Ascending aorta (tissue), 2 donors: Measurements from ENCODE around the gene SFN. TPM values are rescaled to one million over a fixed set of nuclear protein-coding genes. Genes with fewer than 3 reads are reported as not detected.
"Not testable (repeated sequence)": the region's sequence is repeated elsewhere in the genome, so short reads cannot be mapped to it uniquely, and the experiment has no call there.

Experiments
- DNase-seq, 2 donors: peaks; one replicate each; pipeline ENCODE4 v3.0.0-alpha.2; 2019; ENCODE audit warnings: low spot score in 2 of 2
- H3K27ac ChIP-seq, 2 donors: fragments of 200-600 bp; sonication (generic); one replicate each; pipeline ENCODE4 v1.5.1; 2016 to 2017; ENCODE audit warnings: mild to moderate bottlenecking in 1 of 2
- H3K27me3 ChIP-seq: fragments of 200-600 bp; sonication (generic); one replicate; pipeline ENCODE4 v1.5.1; 2017
- H3K36me3 ChIP-seq, 2 donors: fragments of 200-600 bp; sonication (generic); one replicate each; pipeline ENCODE4 v1.5.1; 2016
- H3K4me1 ChIP-seq, 2 donors: fragments of 200-600 bp; sonication (generic); one replicate each; pipeline ENCODE4 v1.5.1; 2016 to 2017; ENCODE audit warnings: mild to moderate bottlenecking in 1 of 2
- H3K4me3 ChIP-seq, 2 donors: fragments of 200-600 bp; sonication (generic); one replicate each; pipeline ENCODE4 v1.5.1; 2016 to 2017; ENCODE audit warnings: mild to moderate bottlenecking in 1 of 2
- H3K9me3 ChIP-seq, 2 donors: fragments of 200-600 bp; sonication (generic); one replicate each; pipeline ENCODE4 v1.5.1; 2016
- intact Hi-C: fragments of 100-400 bp; cut with DNase I; formaldehyde crosslinking; loops from one replicate; pipeline ENCODE4 v1.15.1; 2023
- total RNA-seq: library from RNA; depleted of rRNA; stranded (reverse); fragments of >200 nt; gene quantifications from one replicate; pipeline ENCODE4 v1.1.0, GENCODE V29; 2016
- TF ChIP-seq, protein P1 (sequence below), 3 experiments: fragments of 200-600 bp in 2 of 3; fragments of 450-650 bp in 1 of 3; sonication (generic) in 2 of 3; IDR thresholded peaks; one replicate each; pipeline ENCODE4 v1.5.1; 2016 to 2019; ENCODE audit warnings: antibody characterized with exemption in 3 of 3, mild to moderate bottlenecking in 1 of 3, moderate library complexity in 1 of 3

SFN gene
- total RNA-seq, 1 donor from 2014 or later, result 17.8 TPM

DNA sequence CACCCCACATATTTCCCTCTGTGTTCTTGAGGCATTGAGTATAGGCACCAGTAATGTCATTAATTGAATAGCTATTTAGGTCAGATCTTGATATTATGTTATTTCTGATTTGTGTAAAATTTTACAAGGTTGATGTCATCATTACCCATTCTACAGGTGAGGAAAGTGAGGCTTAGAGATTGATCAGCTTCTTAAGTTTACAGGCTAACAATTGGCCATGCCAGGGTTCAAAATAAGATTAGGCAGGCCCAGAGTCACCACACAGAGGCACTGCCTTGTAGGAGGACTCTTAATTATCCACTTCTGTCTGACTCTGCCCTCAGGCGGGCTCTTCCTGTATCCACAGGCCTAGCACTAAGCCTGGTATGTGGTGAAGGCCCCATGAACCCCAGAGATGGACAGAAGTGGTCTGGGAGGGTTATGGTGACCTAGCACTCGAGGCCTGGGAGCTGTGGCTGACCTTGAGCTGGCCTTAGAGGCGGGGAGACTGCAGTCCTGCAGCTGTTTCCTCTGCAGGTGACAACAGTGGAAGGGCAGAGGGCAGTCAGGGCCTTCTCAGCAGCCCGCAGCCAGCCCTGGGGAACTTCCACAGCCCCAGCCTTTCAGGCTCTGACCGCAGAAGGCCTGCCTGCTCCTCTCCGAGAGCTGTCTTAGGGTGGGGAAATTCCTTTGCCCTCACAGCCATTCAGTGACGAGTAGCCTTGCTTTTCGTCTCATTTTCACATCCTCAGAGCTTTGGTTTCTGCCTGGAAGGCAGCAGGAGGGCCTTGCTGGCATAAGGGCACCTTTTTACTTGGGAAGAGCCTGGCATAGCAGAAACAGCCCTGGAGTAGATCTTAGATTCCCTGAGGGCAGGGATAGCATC lies 24.2 kb upstream of the SFN start:
- TF ChIP-seq, protein P1, sequence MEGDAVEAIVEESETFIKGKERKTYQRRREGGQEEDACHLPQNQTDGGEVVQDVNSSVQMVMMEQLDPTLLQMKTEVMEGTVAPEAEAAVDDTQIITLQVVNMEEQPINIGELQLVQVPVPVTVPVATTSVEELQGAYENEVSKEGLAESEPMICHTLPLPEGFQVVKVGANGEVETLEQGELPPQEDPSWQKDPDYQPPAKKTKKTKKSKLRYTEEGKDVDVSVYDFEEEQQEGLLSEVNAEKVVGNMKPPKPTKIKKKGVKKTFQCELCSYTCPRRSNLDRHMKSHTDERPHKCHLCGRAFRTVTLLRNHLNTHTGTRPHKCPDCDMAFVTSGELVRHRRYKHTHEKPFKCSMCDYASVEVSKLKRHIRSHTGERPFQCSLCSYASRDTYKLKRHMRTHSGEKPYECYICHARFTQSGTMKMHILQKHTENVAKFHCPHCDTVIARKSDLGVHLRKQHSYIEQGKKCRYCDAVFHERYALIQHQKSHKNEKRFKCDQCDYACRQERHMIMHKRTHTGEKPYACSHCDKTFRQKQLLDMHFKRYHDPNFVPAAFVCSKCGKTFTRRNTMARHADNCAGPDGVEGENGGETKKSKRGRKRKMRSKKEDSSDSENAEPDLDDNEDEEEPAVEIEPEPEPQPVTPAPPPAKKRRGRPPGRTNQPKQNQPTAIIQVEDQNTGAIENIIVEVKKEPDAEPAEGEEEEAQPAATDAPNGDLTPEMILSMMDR (IDR thresholded peaks at IDR 0.05), result no peak
- H3K27ac ChIP-seq, result no peak overlapping the region
- DNase-seq, result no peak
- H3K4me1 ChIP-seq, result no peaks in the 10 kb centered on the region
- no peaks in the 10 kb centered on the region for H3K27me3 ChIP-seq
- intact Hi-C loops, result no loop called here
- no peaks in the 10 kb centered on the region for H3K9me3 ChIP-seq
- H3K36me3 ChIP-seq, result peaks cover 33 to 68% of the 10 kb centered on the region in 2 donors
- no peak overlapping the region for H3K4me3 ChIP-seq

DNA sequence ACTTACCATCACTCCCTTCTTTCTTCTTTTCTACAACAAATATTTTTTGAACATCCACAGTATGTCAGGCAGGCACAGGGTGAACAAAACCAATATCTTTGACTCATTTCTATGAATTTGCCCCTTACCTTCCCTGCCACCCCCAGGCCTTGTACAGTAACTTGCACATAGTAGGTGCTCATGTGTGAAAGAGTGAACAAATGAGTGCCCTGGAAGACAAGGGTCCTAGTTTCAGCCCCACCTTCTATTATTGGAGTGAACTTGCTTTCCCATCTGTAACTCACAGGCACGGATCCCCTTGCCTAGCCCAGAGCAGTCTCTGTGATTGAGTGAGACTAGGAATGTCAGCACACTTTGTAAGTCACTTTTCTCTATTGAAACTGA lies 23.6 kb upstream of the SFN start:
- peaks cover 29 to 62% of the 10 kb centered on the region in 2 donors for H3K36me3 ChIP-seq
- H3K4me1 ChIP-seq, result no peaks in the 10 kb centered on the region
- intact Hi-C loops, result no loop called here
- no peaks in the 10 kb centered on the region for H3K27me3 ChIP-seq
- TF ChIP-seq, protein P1 (IDR thresholded peaks at IDR 0.05), result no peak
- H3K27ac ChIP-seq, result no peak overlapping the region
- no peaks in the 10 kb centered on the region for H3K9me3 ChIP-seq
- no peak for DNase-seq
- H3K4me3 ChIP-seq, result no peak overlapping the region

DNA sequence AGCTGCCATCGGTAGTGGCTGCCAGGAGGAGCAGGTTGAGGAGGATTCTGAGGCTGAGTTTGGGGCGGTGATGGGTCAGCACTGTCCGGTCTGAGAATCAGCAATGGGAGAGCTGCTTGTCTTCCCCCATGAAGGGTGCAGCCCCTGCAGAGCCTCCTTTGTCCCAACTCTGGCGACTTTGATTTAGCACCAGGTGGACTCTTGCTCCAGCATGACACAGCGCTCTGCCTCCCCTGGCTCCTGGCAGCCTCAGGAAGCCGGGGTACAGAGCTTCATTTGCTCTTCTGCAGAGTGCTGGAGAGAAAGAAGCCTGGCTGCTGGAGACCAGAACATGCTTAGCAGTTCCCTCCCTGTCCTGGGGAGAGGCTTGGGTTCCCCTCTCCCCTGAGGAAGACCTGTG lies 23.2 kb upstream of the SFN start:
- H3K4me3 ChIP-seq, result no peak overlapping the region
- H3K27me3 ChIP-seq, result no peaks in the 10 kb centered on the region
- no peak overlapping the region for H3K27ac ChIP-seq
- intact Hi-C loops, result no loop called here
- TF ChIP-seq, protein P1 (IDR thresholded peaks at IDR 0.05), result no peak
- no peak for DNase-seq
- H3K4me1 ChIP-seq, result no peaks in the 10 kb centered on the region
- peaks cover 31 to 57% of the 10 kb centered on the region in 2 donors for H3K36me3 ChIP-seq
- H3K9me3 ChIP-seq, result no peaks in the 10 kb centered on the region

DNA sequence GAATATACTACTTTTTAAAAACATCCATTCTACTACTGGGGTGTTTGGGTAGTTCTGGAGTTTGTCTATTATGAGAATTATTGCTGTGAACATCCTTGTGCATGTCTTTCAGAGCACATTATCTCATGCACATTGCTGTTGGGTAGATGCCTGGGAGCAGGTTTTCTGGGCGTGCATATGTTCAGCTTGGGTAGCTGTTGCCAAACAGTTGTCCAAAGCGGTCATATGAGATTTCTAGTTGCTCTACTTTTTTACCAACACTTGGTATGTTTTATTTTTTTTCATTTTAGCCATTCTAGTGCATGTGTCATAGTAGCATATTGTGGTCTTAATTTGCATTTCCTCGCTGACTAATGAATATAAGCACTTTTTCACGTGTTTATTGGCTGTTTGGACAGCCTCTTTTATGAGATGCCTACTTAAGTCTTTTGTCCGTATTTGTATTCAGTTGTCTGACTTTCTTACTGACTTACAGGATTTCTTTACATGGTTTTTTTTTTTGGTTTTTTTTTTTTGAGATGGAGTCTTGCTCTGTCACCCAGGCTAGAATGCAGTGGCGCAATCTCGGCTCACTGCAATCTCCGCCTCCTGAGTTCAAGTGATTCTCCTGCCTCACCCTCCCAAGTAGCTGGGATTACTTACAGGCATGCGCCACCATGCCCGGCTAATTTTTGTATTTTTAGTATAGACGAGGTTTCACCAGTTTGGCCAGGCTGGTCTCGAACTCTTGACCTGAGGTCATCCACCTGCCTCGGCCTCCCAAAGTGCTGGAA lies 18.3 kb upstream of the SFN start:
- no peak for DNase-seq
- Histone ChIP-seq H3K9me3 (no peaks in the 10 kb centered on the region), H3K36me3 (peaks cover 47 to 57% of the 10 kb centered on the region in 2 donors), H3K27ac (no peak overlapping the region), H3K4me1 (peaks cover 0 to 6% of the 10 kb centered on the region in 2 donors), H3K27me3 (no peaks in the 10 kb centered on the region), H3K4me3 (no peak overlapping the region)
- intact Hi-C loops, result no loop called here
- TF ChIP-seq, protein P1 (IDR thresholded peaks at IDR 0.05), result no peak

DNA sequence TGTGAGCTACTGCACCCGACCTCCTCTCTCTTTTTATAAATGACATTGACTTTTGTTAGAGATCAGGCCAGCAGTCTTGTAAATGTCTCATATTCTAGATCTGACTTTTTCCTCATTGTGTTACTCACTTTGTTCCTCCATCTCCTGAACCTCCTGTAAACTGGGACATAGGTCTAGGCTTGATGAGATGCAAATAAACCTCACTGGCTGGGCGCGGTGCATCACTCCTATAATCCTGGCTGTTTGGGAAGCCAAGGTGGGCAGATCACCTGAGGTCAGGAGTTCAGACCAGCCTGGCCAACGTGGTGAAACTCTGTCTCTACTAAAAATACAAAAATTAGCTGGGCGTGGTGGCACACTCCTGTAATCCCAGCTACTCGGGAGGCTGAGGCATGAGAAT lies 15.1 kb upstream of the SFN start:
- H3K9me3 ChIP-seq, H3K4me1 ChIP-seq, H3K4me3 ChIP-seq, H3K27ac ChIP-seq, DNase-seq, intact Hi-C loops, H3K27me3 ChIP-seq: not testable (repeated sequence)
- peaks cover 56 to 61% of the 10 kb centered on the region in 2 donors for H3K36me3 ChIP-seq

DNA sequence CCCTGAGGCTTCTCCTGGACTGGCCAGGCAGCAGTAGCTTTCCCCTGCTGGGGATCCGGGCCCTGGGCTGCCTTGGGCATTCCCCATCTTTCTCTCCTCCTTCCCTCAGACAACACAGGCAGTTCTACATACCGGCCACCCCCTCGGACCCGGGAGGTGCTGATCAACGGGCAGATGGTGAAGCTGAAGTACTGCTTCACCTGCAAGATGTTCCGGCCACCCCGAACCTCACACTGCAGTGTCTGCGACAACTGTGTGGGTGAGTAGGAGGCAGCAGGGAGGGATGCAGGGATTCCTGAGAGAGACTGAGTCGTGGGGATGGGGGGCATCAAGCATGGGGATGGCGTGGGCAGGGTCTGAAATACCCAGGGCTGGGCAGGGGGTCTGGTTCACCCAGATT lies 14.4 kb upstream of the SFN start:
- intact Hi-C loops, result no loop called here
- no peaks in the 10 kb centered on the region for H3K27me3 ChIP-seq
- DNase-seq, result no peak
- peak overlapping the region; percentile 60 to 76 for H3K27ac ChIP-seq
- H3K4me3 ChIP-seq, result no peak overlapping the region
- peaks cover 60 to 61% of the 10 kb centered on the region in 2 donors for H3K36me3 ChIP-seq
- TF ChIP-seq, protein P1 (IDR thresholded peaks at IDR 0.05), result no peak
- H3K4me1 ChIP-seq, result peaks cover 0 to 8% of the 10 kb centered on the region in 2 donors
- H3K9me3 ChIP-seq, result no peaks in the 10 kb centered on the region
